K562 (cell line): ENCODE data around the gene TP63. TPM values are rescaled to one million over a fixed set of nuclear protein-coding genes. Genes with fewer than 3 reads are reported as not detected.

ENCODE experiments used
- ATAC-seq: fragments of 200-7000 bp; cut with Tn5 transposase; 3 replicates; pipeline ENCODE4 v1.9.1; 2020; ENCODE audit warnings: moderate library complexity
- BruUV-seq: library from RNA; stranded (reverse); fragments of 400-500 nt; replicated peaks from 2 replicates; lab custom pipeline; 2021; lab: Mats Ljungman, UMichigan
- CTCF ChIA-PET: fragments of 300-600 bp; formaldehyde crosslinking; extraction: SDS; loops from one replicate; lab custom pipeline; 2021; ENCODE audit warnings: low intra/inter-chr PET ratio; lab: Yijun Ruan, JAX
- POLR2A ChIA-PET: fragments of 300-600, 350-650 bp; sonication (Branson Sonifier 250); formaldehyde crosslinking; extraction: SDS; loops from one replicate; lab custom pipeline; 2021; ENCODE audit warnings: antibody characterized with exemption, inconsistent platforms; lab: Yijun Ruan, JAX
- DNase-seq, 4 experiments: peaks; one replicate each; pipeline versions ENCODE4 v3.0.0 to v3.0.0-alpha.2; 2011 to 2018; ENCODE audit warnings: low spot score in 3 of 4, mixed read lengths in 3 of 4; ENCODE audit errors: extremely low read depth in 1 of 4
- FAIRE-seq: peaks from 2 replicates; lab custom pipeline; 2011; peaks lifted over from hg19 to GRCh38; lab: Jason Lieb, UNC
- H2AFZ ChIP-seq: 2 replicates; pipeline ENCODE4 v1.6.0; 2011; ENCODE audit warnings: low read depth, low read length, control low read depth, inconsistent platforms
- H3K27ac ChIP-seq: fragments of 200-600 bp; 3 replicates; pipeline ENCODE4 v1.8.0; 2011; ENCODE audit warnings: low read depth, mild to moderate bottlenecking, control low read depth, inconsistent platforms, low read length, moderate library complexity, mixed read lengths; ENCODE audit errors: extremely low read depth
- H3K27me3 ChIP-seq, 2 experiments: fragments of 300-600 bp in 1 of 2; 2 replicates in 1 of 2; 3 replicates in 1 of 2; pipeline versions ENCODE4 v1.6.0 to v1.8.0; 2011; ENCODE audit warnings: inconsistent platforms in 2 of 2, low read length in 2 of 2, mild to moderate bottlenecking in 1 of 2, mixed read lengths in 1 of 2, moderate library complexity in 1 of 2; ENCODE audit not compliant: control insufficient read depth in 2 of 2, insufficient read depth in 2 of 2
- H3K36me3 ChIP-seq: fragments of 300-600 bp; 3 replicates; pipeline ENCODE4 v1.8.0; 2011; ENCODE audit warnings: mild to moderate bottlenecking, low read length, inconsistent platforms; ENCODE audit not compliant: control insufficient read depth, insufficient read depth
- H3K4me1 ChIP-seq, 2 experiments: fragments of 200-600 bp in 1 of 2; replicated peaks in 1 of 2; 2 replicates in 1 of 2; 3 replicates in 1 of 2; pipeline versions ENCODE4 v1.5.1 to v1.8.0; 2011; ENCODE audit warnings: inconsistent platforms in 2 of 2, low read length in 2 of 2, mild to moderate bottlenecking in 1 of 2, mixed read lengths in 1 of 2, moderate library complexity in 1 of 2; ENCODE audit not compliant: control insufficient read depth in 2 of 2, insufficient read depth in 2 of 2
- H3K4me2 ChIP-seq: 2 replicates; pipeline ENCODE4 v1.6.1; 2011; ENCODE audit warnings: low read length, control low read depth, inconsistent platforms, mixed read lengths; ENCODE audit not compliant: insufficient read depth
- H3K4me3 ChIP-seq: fragments of 200-600 bp; sonication (generic), shearing (Covaris generic); 2 replicates; pipeline ENCODE4 v1.5.1; 2016; ENCODE audit warnings: control low read depth, inconsistent platforms
- H3K79me2 ChIP-seq: fragments of 200-600 bp; 3 replicates; pipeline ENCODE4 v1.8.0; 2011; ENCODE audit warnings: low read length, inconsistent platforms; ENCODE audit not compliant: control insufficient read depth, insufficient read depth
- H3K9ac ChIP-seq, 2 experiments: 2 replicates each; pipeline versions ENCODE4 v1.6.0 to v1.6.1; 2011; ENCODE audit warnings: low read depth in 2 of 2, low read length in 2 of 2, control low read depth in 1 of 2, inconsistent platforms in 1 of 2, mild to moderate bottlenecking in 1 of 2, mixed read lengths in 1 of 2; ENCODE audit not compliant: insufficient read depth in 1 of 2
- H3K9me1 ChIP-seq: one replicate; pipeline ENCODE4 v1.6.0; 2011; ENCODE audit warnings: inconsistent platforms, mild to moderate bottlenecking, low read length, moderate library complexity; ENCODE audit not compliant: control insufficient read depth, insufficient read depth
- H3K9me3 ChIP-seq: replicated peaks from 2 replicates; pipeline ENCODE4 v1.5.1; 2011; ENCODE audit warnings: low read depth, low read length, inconsistent platforms; ENCODE audit not compliant: control insufficient read depth, insufficient read depth
- H4K20me1 ChIP-seq: replicated peaks from 2 replicates; pipeline ENCODE4 v1.6.1; 2011; ENCODE audit warnings: low read length, inconsistent platforms, mixed read lengths; ENCODE audit not compliant: control insufficient read depth, insufficient read depth
- BRD4 ChIP-seq: fragments of 200-600 bp; sonication (generic); IDR thresholded peaks from 2 replicates; pipeline ENCODE4 v1.6.1; 2017; ENCODE audit warnings: inconsistent platforms
- CBFA2T2 ChIP-seq: fragments of 450-650 bp; conservative IDR thresholded peaks from 2 replicates; pipeline ENCODE4 v1.6.1; 2017; ENCODE audit warnings: mild to moderate bottlenecking
- CEBPB ChIP-seq: fragments of 450-650 bp; IDR thresholded peaks from 2 replicates; pipeline ENCODE4 v1.6.1; 2016; ENCODE audit warnings: missing genetic modification characterization, missing compliant biosample characterization
- E2F1 ChIP-seq: sonication (generic); formaldehyde crosslinking; IDR thresholded peaks from 2 replicates; pipeline ENCODE4 v1.8.1; 2023; ENCODE audit warnings: mild to moderate bottlenecking, missing genetic modification reagents, moderate library complexity
- FUS ChIP-seq: fragments of 200-400 bp; formaldehyde crosslinking; optimal IDR thresholded peaks from 2 replicates; pipeline ENCODE3; 2017; ENCODE audit warnings: low read depth, low read length
- GTF2E2 ChIP-seq: fragments of 200-800 bp; sonication (Bioruptor generic); IDR thresholded peaks from 2 replicates; pipeline ENCODE4 v1.6.1; 2016; ENCODE audit warnings: missing genetic modification characterization, missing compliant biosample characterization
- MBD1 ChIP-seq: fragments of 250-450 bp; sonication (Bioruptor Pico); IDR thresholded peaks from 2 replicates; pipeline ENCODE4 v1.8.0; 2022; ENCODE audit warnings: inconsistent platforms
- RBBP5 ChIP-seq: fragments of 200-600 bp; sonication (generic); IDR thresholded peaks from 2 replicates; pipeline ENCODE4 v1.6.1; 2012; ENCODE audit warnings: borderline replicate concordance, mild to moderate bottlenecking, low read length, control low read depth, inconsistent platforms; ENCODE audit not compliant: insufficient read depth, poor library complexity, severe bottlenecking
- SNIP1 ChIP-seq: fragments of 450-650 bp; IDR thresholded peaks from 2 replicates; pipeline ENCODE4 v1.7.1; 2017; ENCODE audit warnings: low read depth, mild to moderate bottlenecking
- TARDBP ChIP-seq: fragments of 450-650 bp; IDR thresholded peaks from 2 replicates; pipeline ENCODE4 v1.6.1; 2016
- TEAD1 ChIP-seq, 2 experiments: fragments of 450-650 bp in 1 of 2; sonication (generic) in 1 of 2; formaldehyde crosslinking; IDR thresholded peaks; 2 replicates each; pipeline versions ENCODE4 v1.4.0 to v1.8.0; 2020 to 2022; ENCODE audit warnings: mild to moderate bottlenecking in 2 of 2, missing genetic modification reagents in 1 of 2
- ZNF124 ChIP-seq: sonication (generic); formaldehyde crosslinking; IDR thresholded peaks from 2 replicates; pipeline ENCODE4 v1.8.1; 2022; ENCODE audit warnings: missing genetic modification reagents
- ZNF184 ChIP-seq: sonication (generic); formaldehyde crosslinking; IDR thresholded peaks from 2 replicates; pipeline ENCODE4 v1.5.0; 2020; ENCODE audit warnings: missing genetic modification reagents
- ZNF444 ChIP-seq: fragments of 250-450 bp; sonication (Bioruptor Pico); IDR thresholded peaks from 2 replicates; pipeline ENCODE4 v1.4.0; 2020; ENCODE audit warnings: mild to moderate bottlenecking, moderate library complexity
- ZNF695 ChIP-seq: fragments of 450-650 bp; formaldehyde crosslinking; IDR thresholded peaks from 2 replicates; pipeline ENCODE4 v1.4.0; 2020; ENCODE audit warnings: mild to moderate bottlenecking, moderate library complexity
- WGBS: fragments of 100-300 bp; shearing (Covaris generic); methylation state at CpG from one replicate; pipeline ENCODE4 v1.1.6; 2016; ENCODE audit warnings: low coverage, mixed read lengths; ENCODE audit not compliant: insufficient coverage; ENCODE audit errors: missing lambda C conversion rate; 5-methylcytosine and 5-hydroxymethylcytosine counted together
- in situ Hi-C: fragments of 300-500 bp; cut with MboI; formaldehyde crosslinking; loops from 4 replicates; pipeline ENCODE4 v1.15.0; 2018; ENCODE audit warnings: inconsistent platforms, mixed read lengths
- intact Hi-C: fragments of 100-400 bp; cut with micrococcal nuclease; formaldehyde crosslinking; loops from 2 replicates; pipeline ENCODE4 v1.14.2; 2022
- polyA plus RNA-seq, 8 experiments: library from polyadenylated mRNA; depleted of rRNA in 4 of 8; stranded (reverse) in 5 of 8; unstranded in 3 of 8; fragments of >200 nt; fragmentation: Nextera tagmentation in 2 of 8; fragmentation: Illumina TruSeq in 1 of 8; extraction: Ambion mirVana in 2 of 8; extraction: Trizol in 1 of 8; gene quantifications; 2 replicates each; pipeline versions ENCODE4 v1.2.1 to v1.2.3, GENCODE V29; 2011 to 2014; ENCODE audit warnings: inconsistent platforms in 1 of 8, missing spikeins in 1 of 8
- total RNA-seq, 7 experiments: library from RNA; depleted of rRNA in 6 of 7; stranded (reverse); fragments of >200 nt in 6 of 7; fragmentation: Illumina TruSeq in 2 of 7; extraction: Trizol in 2 of 7; gene quantifications; 2 replicates each; pipeline versions ENCODE4 v1.2.1 to v1.2.3, GENCODE V29; 2011 to 2021; ENCODE audit warnings: low replicate concordance in 1 of 7

TP63 gene
- total and polyA plus RNA-seq, 9 of the 15 experiments (the other 6 are each of a cell fraction or from before 2014, with no cell fraction given), result 0.32 to 1.4 (median 0.50) TPM

DNA sequence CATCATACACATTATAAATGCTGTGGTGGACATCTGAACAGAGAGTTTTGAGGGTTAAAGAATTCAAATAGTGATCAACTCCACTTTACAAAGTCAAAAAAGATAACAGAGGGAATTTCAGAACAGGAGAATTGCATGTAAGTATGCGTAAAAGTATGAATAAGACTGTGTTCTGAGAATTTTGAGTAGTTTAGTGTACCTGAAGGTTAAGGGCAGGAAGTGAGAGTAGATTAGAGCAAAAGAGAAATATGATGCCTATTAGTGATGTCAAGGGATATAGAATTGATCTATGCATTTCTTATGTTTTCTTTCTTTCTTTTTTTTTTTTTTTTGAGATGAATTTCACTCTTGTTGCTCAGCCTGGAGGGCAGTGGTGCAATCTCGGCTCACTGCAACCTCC, 53.1 kb downstream of the TP63 start:
- DNase-seq, result no peak
- TF ChIP-seq TARDBP (no peak), ZNF695 (no peak), E2F1 (CRISPR knock-in tag) (no peak), SNIP1 (no peak), ZNF444 (CRISPR knock-in tag) (no peak), TEAD1 (CRISPR knock-in tag; IDR thresholded peaks at IDR 0.05) (no peak), CBFA2T2 (no peak), ZNF124 (CRISPR knock-in tag) (no peak), ZNF184 (CRISPR knock-in tag) (no peak), GTF2E2 (tag) (no peak), RBBP5 (no peak), BRD4 (no peak), FUS (no peak), CEBPB (tag) (no peak), MBD1 (CRISPR knock-in tag) (no peak)
- TF ChIP-seq, all 486 proteins: peak for 0
- Histone ChIP-seq H3K4me1 (no peaks in the 10 kb centered on the region), H3K79me2 (no peaks in the 10 kb centered on the region), H4K20me1 (no peaks in the 10 kb centered on the region), H3K9me3 (no peaks in the 10 kb centered on the region), H3K36me3 (no peaks in the 10 kb centered on the region), H3K27me3 (no peaks in the 10 kb centered on the region), H3K9ac (no peak overlapping the region), H3K27ac (no peak overlapping the region), H2AFZ (no peak overlapping the region), H3K4me2 (no peak overlapping the region), H3K4me3 (no peak overlapping the region), H3K9me1 (no peaks in the 10 kb centered on the region)
- no TSS peak for BruUV-seq
- ATAC-seq, result no peak
- ChIA-PET CTCF (no interaction called here), POLR2A (no interaction called here)
- no peak for FAIRE-seq
- 6% methylated on average over 2 of the region's 2 CpGs for WGBS
- in situ Hi-C loops (no loop called here), intact Hi-C loops (no loop called here)
